T-cell (primary cell): ENCODE measurements around the gene DRAM1. TPM values are rescaled to one million over a fixed set of nuclear protein-coding genes. Genes with fewer than 3 reads are reported as not detected.

Source experiments
- ATAC-seq, 4 experiments: fragments of 200-7000 bp in 3 of 4; fragments of 150-1000 bp in 1 of 4; cut with Tn5 transposase; replicated peaks in 1 of 4; 1 replicate in 3 of 4; 2 replicates in 1 of 4; pipeline ENCODE4 v1.10.0; 2021; ENCODE audit warnings: moderate library complexity in 3 of 4, mild to moderate bottlenecking in 2 of 4, moderate number of reproducible peaks in 1 of 4
- CTCF ChIA-PET, 2 donors: fragments of 300-600 bp; sonication (Branson Sonifier 250); formaldehyde crosslinking; loops; one replicate each; lab custom pipeline; 2022; ENCODE audit warnings: antibody characterized with exemption in 2 of 2; lab: Charles Lee
- POLR2A ChIA-PET, 2 donors: fragments of 300-600 bp; sonication (Branson Sonifier 250); formaldehyde crosslinking; loops; one replicate each; lab custom pipeline; 2022; ENCODE audit warnings: antibody characterized with exemption in 2 of 2; lab: Charles Lee
- DNase-seq, 35 experiments: peaks; one replicate each; pipeline versions ENCODE4 v3.0.0 to v3.0.0-alpha.2; 2013 to 2023
- H3K27ac ChIP-seq: one replicate; pipeline ENCODE4 v1.5.1; 2013; ENCODE audit warnings: low read length
- H3K27me3 ChIP-seq, 2 experiments: replicated peaks in 1 of 2; 1 replicate in 1 of 2; 2 replicates in 1 of 2; pipeline versions ENCODE4 v1.6.1 to v1.7.0; 2013; ENCODE audit warnings: low read length in 1 of 2, mixed read lengths in 1 of 2; ENCODE audit not compliant: control insufficient read depth in 2 of 2, insufficient read depth in 2 of 2; ENCODE audit errors: extremely low read depth in 1 of 2
- H3K36me3 ChIP-seq, 2 donors: 1 replicate in 1 of 2; 2 replicates in 1 of 2; pipeline versions ENCODE4 v1.6.1 to v1.7.0; 2013; ENCODE audit warnings: low read length in 1 of 2; ENCODE audit not compliant: control insufficient read depth in 2 of 2, insufficient read depth in 1 of 2; ENCODE audit errors: extremely low read depth in 1 of 2
- H3K4me1 ChIP-seq, 2 experiments: 1 replicate in 1 of 2; 2 replicates in 1 of 2; pipeline versions ENCODE4 v1.6.1 to v1.7.0; 2013; ENCODE audit warnings: low read length in 2 of 2, mixed read lengths in 1 of 2; ENCODE audit not compliant: insufficient read depth in 2 of 2, control insufficient read depth in 1 of 2; ENCODE audit errors: extremely low read depth in 1 of 2
- H3K4me3 ChIP-seq, 2 donors: 1 replicate in 1 of 2; 2 replicates in 1 of 2; pipeline versions ENCODE4 v1.5.1 to v1.7.0; 2013; ENCODE audit warnings: mild to moderate bottlenecking in 2 of 2, low read length in 1 of 2, moderate library complexity in 1 of 2; ENCODE audit not compliant: control insufficient read depth in 1 of 2; ENCODE audit errors: extremely low read depth in 1 of 2
- H3K9me3 ChIP-seq: 2 replicates; pipeline ENCODE4 v1.7.0; 2013
- H3K27ac Mint-ChIP-seq, 2 donors: one replicate each; pipeline ENCODE4 v1.8.0; 2020 to 2021; ENCODE audit warnings: mild to moderate bottlenecking in 2 of 2, mixed read lengths in 2 of 2
- H3K27me3 Mint-ChIP-seq, 2 donors: one replicate each; pipeline ENCODE4 v1.8.0; 2021 to 2022; ENCODE audit warnings: mixed read lengths in 2 of 2
- H3K36me3 Mint-ChIP-seq: one replicate; pipeline ENCODE4 v1.8.0; 2021; ENCODE audit warnings: mixed read lengths
- H3K4me1 Mint-ChIP-seq, 3 donors: one replicate each; pipeline ENCODE4 v1.8.0; 2020 to 2022; ENCODE audit warnings: mixed read lengths in 3 of 3, mild to moderate bottlenecking in 1 of 3
- H3K4me3 Mint-ChIP-seq, 3 donors: one replicate each; pipeline ENCODE4 v1.8.0; 2020 to 2022; ENCODE audit warnings: mild to moderate bottlenecking in 3 of 3, mixed read lengths in 3 of 3, moderate library complexity in 3 of 3
- H3K9me3 Mint-ChIP-seq, 3 donors: one replicate each; pipeline ENCODE4 v1.8.0; 2020 to 2022; ENCODE audit warnings: mixed read lengths in 3 of 3
- WGBS: methylation state at CpG from one replicate; pipeline ENCODE4 v1.1.5; 2013; ENCODE audit warnings: missing lambda C conversion rate; ENCODE audit not compliant: insufficient coverage; 5-methylcytosine and 5-hydroxymethylcytosine counted together
- total RNA-seq, 35 experiments: library from RNA in 6 of 35; stranded (reverse) in 6 of 35; fragments of 120-200 nt in 1 of 35; gene quantifications; one replicate each; pipeline versions ENCODE4 v1.2.1 to v1.2.4 and lab custom pipeline; 2013 to 2026

DRAM1 gene
- 1 to 10 TPM; 1.4 to 3.8 (median 1.9) TPM for total RNA-seq
- 1.8 TPM for total RNA-seq (2013)
- total RNA-seq (lab: John Stamatoyannopoulos, UW): 1.3 to 16.4 (median 3.1) reads per million in 29 experiments

GRCh38 chr12:101876861-101877805 is at the start of gene DRAM1:
Gene DRAM1 (plus strand): TSS chr12:101877580. CDS start chr12:101877790, 210 bp downstream.
- Mint-ChIP-seq H3K4me1 (peaks cover 11% of the 10 kb centered on the region in 3 donors), H3K27me3 (no peaks in the 10 kb centered on the region), H3K36me3 (no peaks in the 10 kb centered on the region), H3K4me3 (peak within 1 kb of the TSS; percentile 84 to 94 (median 88)), H3K9me3 (no peaks in the 10 kb centered on the region), H3K27ac (peak within 1 kb of the TSS; percentile 73 to 74)
- Histone ChIP-seq H3K36me3 (no peaks in the 10 kb centered on the region), H3K27me3 (no peaks in the 10 kb centered on the region), H3K4me3 (peak within 1 kb of the TSS; percentile 80 to 92), H3K9me3 (no peaks in the 10 kb centered on the region), H3K27ac (peak within 1 kb of the TSS; percentile 81), H3K4me1 (peaks cover 0 to 15% of the 10 kb centered on the region in 2 experiments)
- ATAC-seq (peak; percentile 80 to 86 (median 85)), DNase-seq (peak; percentile 40 to 80 (median 60))
- 2% methylated on average over 89 of the region's 105 CpGs for WGBS
- ChIA-PET CTCF (interaction anchor here in 1 of 2 donors (0.6 kb wide), 1 partner anchor 24 kb away, joined by 3 read pairs; no protein-coding TSS in a partner anchor), POLR2A (no interaction called here)

GRCh38 chr12:101828463-101829196 is 48.8 kb upstream of the DRAM1 start:
- Mint-ChIP-seq H3K27me3 (no peaks in the 10 kb centered on the region), H3K9me3 (no peaks in the 10 kb centered on the region), H3K4me1 (peaks cover 59 to 70% (median 69%) of the 10 kb centered on the region in 3 donors), H3K27ac (peak overlapping the region; percentile 24 to 33), H3K36me3 (no peaks in the 10 kb centered on the region), H3K4me3 (peak overlapping the region; percentile 94 to 98 (median 97))
- H3K27me3 ChIP-seq: no peaks in the 10 kb centered on the region
- no peak overlapping the region for H3K27ac ChIP-seq
- ChIA-PET POLR2A (interaction anchor here (0.6 to 0.8 kb wide), 2 partner anchors 9 to 68 kb away, joined by 3 read pairs; no protein-coding TSS in a partner anchor), CTCF (interaction anchor here (1.1 to 5.7 kb wide), 5 partner anchors 11 to 56 kb away, joined by 3 to 56 read pairs (median 23); no protein-coding TSS in a partner anchor)
- WGBS: 100% methylated on average over 4 of the region's 6 CpGs
- ATAC-seq (no peak), DNase-seq (peak in 1 of 35 experiments; percentile 13)
- H3K36me3 ChIP-seq: no peaks in the 10 kb centered on the region
- no peak overlapping the region for H3K4me3 ChIP-seq
- peaks cover 30 to 45% of the 10 kb centered on the region in 2 experiments for H3K4me1 ChIP-seq
- no peaks in the 10 kb centered on the region for H3K9me3 ChIP-seq

GRCh38 chr12:101829639-101830366 is 47.6 kb upstream of the DRAM1 start:
- peaks cover 27 to 34% of the 10 kb centered on the region in 2 experiments for H3K4me1 ChIP-seq
- peak in 2 of 35 experiments; percentile 17 to 24 for DNase-seq
- H3K27ac ChIP-seq: peak overlapping the region; percentile 60
- peak overlapping the region; percentile 87 to 91 for H3K4me3 ChIP-seq
- Mint-ChIP-seq H3K27me3 (no peaks in the 10 kb centered on the region), H3K4me3 (peak overlapping the region; percentile 94 to 98 (median 97)), H3K27ac (peak overlapping the region; percentile 89 to 91), H3K4me1 (peaks cover 49 to 61% (median 58%) of the 10 kb centered on the region in 3 donors), H3K36me3 (no peaks in the 10 kb centered on the region), H3K9me3 (no peaks in the 10 kb centered on the region)
- WGBS: 6% methylated on average over 6 of the region's 11 CpGs
- no peaks in the 10 kb centered on the region for H3K27me3 ChIP-seq
- ChIA-PET CTCF (interaction anchor here (0.6 to 5.7 kb wide), 25 partner anchors 8 to 1563 kb away, joined by 3 to 56 read pairs (median 5); partner anchors contain the start of genes DEPDC4 (in 1 of the 2) and SCYL2 (in 1 of the 2)), POLR2A (interaction anchor here (0.6 to 1.3 kb wide), 3 partner anchors 45 to 50 kb away, joined by 4 to 14 read pairs (median 6); no protein-coding TSS in a partner anchor)
- no peak for ATAC-seq
- H3K36me3 ChIP-seq: no peaks in the 10 kb centered on the region
- H3K9me3 ChIP-seq: no peaks in the 10 kb centered on the region

- H3K4me1 ChIP-seq: peaks cover 19 to 33% of the 10 kb centered on the region in 2 experiments
- H3K27ac ChIP-seq: peak within 1 kb of the TSS; percentile 60
- peaks cover 40 to 53% (median 50%) of the 10 kb centered on the region in 3 donors for H3K4me1 Mint-ChIP-seq
- H3K9me3 Mint-ChIP-seq: no peaks in the 10 kb centered on the region
- ATAC-seq: peak; percentile 88 to 95 (median 89)
- POLR2A ChIA-PET: interaction anchor here (0.6 to 1.3 kb wide), 4 partner anchors 46 to 54 kb away, joined by 4 to 14 read pairs (median 9); no protein-coding TSS in a partner anchor
- DNase-seq: peak; percentile 90 to 98 (median 95)
- H3K27me3 ChIP-seq: no peaks in the 10 kb centered on the region
- WGBS: under 1% methylated on average over 88 of the region's 96 CpGs
- peak within 1 kb of the TSS; percentile 87 to 91 for H3K4me3 ChIP-seq
- H3K27me3 Mint-ChIP-seq: no peaks in the 10 kb centered on the region
- H3K36me3 Mint-ChIP-seq: no peaks in the 10 kb centered on the region
- H3K4me3 Mint-ChIP-seq: peak within 1 kb of the TSS; percentile 94 to 98 (median 97)
- CTCF ChIA-PET: interaction anchor here (0.6 to 5.7 kb wide), 33 partner anchors 8 to 1564 kb away, joined by 3 to 56 read pairs (median 4); partner anchors contain the start of genes ARL1 (in 1 of the 2), DEPDC4 (in 1 of the 2) and SCYL2 (in 1 of the 2)
- H3K9me3 ChIP-seq: no peaks in the 10 kb centered on the region
- H3K36me3 ChIP-seq: no peaks in the 10 kb centered on the region
- H3K27ac Mint-ChIP-seq: peak within 1 kb of the TSS; percentile 89 to 91
Observed at GRCh38 chr12:101830367-101831325, 46.7 kb upstream of the DRAM1 start, which contains the start of gene GNPTAB. Gene GNPTAB (minus strand): TSS chr12:101830959. CDS start chr12:101830675, 284 bp downstream.

- no peaks in the 10 kb centered on the region for H3K9me3 Mint-ChIP-seq
- H3K27me3 ChIP-seq: no peaks in the 10 kb centered on the region
- peaks cover 14 to 29% of the 10 kb centered on the region in 2 experiments for H3K4me1 ChIP-seq
- POLR2A ChIA-PET: interaction anchor here in 1 of 2 donors (0.6 kb wide), 1 partner anchor 92 kb away, joined by 6 read pairs; no protein-coding TSS in a partner anchor
- ATAC-seq: no peak
- no peak overlapping the region for H3K4me3 Mint-ChIP-seq
- H3K27ac ChIP-seq: no peak overlapping the region
- H3K27me3 Mint-ChIP-seq: no peaks in the 10 kb centered on the region
- H3K27ac Mint-ChIP-seq: no peak overlapping the region
- H3K36me3 ChIP-seq: no peaks in the 10 kb centered on the region
- no CpG with 5 or more reads among the region's 1 CpG for WGBS
- CTCF ChIA-PET: interaction anchor here (3.2 to 5.7 kb wide), 4 partner anchors 7 to 59 kb away, joined by 23 to 55 read pairs (median 27); no protein-coding TSS in a partner anchor
- no peaks in the 10 kb centered on the region for H3K9me3 ChIP-seq
- H3K36me3 Mint-ChIP-seq: no peaks in the 10 kb centered on the region
- no peak for DNase-seq
- no peak overlapping the region for H3K4me3 ChIP-seq
- H3K4me1 Mint-ChIP-seq: peaks cover 32 to 43% (median 41%) of the 10 kb centered on the region in 3 donors
Observed at GRCh38 chr12:101832030-101832429, 45.4 kb upstream of the DRAM1 start.
